Panc1 (cell line): Measurements from ENCODE around the gene MTHFD2. TPM values are rescaled to one million over a fixed set of nuclear protein-coding genes. Genes with fewer than 3 reads are reported as not detected.
A peak's percentile ranks its signal among the peaks of the same experiment; 100 is the strongest.

Experiments
- ATAC-seq: fragments of 200-7000 bp; cut with Tn5 transposase; 2 replicates; pipeline ENCODE4 v1.9.1; 2020; ENCODE audit warnings: mild to moderate bottlenecking, moderate library complexity
- BruUV-seq: library from RNA; stranded (reverse); fragments of 400-500 nt; replicated peaks from 2 replicates; lab custom pipeline; 2021; lab: Mats Ljungman, UMichigan
- CTCF ChIA-PET: fragments of 300-600 bp; sonication (Branson Sonifier 250); formaldehyde crosslinking; loops from one replicate; lab custom pipeline; 2022; ENCODE audit warnings: antibody characterized with exemption; lab: Charles Lee
- POLR2A ChIA-PET: fragments of 300-600 bp; sonication (Branson Sonifier 250); formaldehyde crosslinking; loops from one replicate; lab custom pipeline; 2022; ENCODE audit warnings: antibody characterized with exemption; lab: Charles Lee
- DNase-seq: peaks from one replicate; pipeline ENCODE4 v3.0.0-alpha.2; 2010; ENCODE audit warnings: low read depth, low spot score
- H3K27ac ChIP-seq: 2 replicates; pipeline ENCODE4 v1.5.1; 2011; ENCODE audit warnings: mild to moderate bottlenecking, low read length, inconsistent platforms
- H3K27me3 ChIP-seq: fragments of 200-500 bp; sonication (Bioruptor generic); 2 replicates; pipeline ENCODE4 v1.6.0; 2014; ENCODE audit warnings: low read length, inconsistent platforms; ENCODE audit not compliant: control insufficient read depth, insufficient read depth
- H3K36me3 ChIP-seq: fragments of 200-500 bp; sonication (Bioruptor generic); 2 replicates; pipeline ENCODE4 v1.5.1; 2014; ENCODE audit warnings: inconsistent platforms, mild to moderate bottlenecking, low read length, moderate library complexity; ENCODE audit not compliant: control insufficient read depth, insufficient read depth
- H3K4me1 ChIP-seq: 2 replicates; pipeline ENCODE4 v1.5.1; 2011; ENCODE audit warnings: inconsistent platforms, mild to moderate bottlenecking, low read length, moderate library complexity; ENCODE audit not compliant: control insufficient read depth, insufficient read depth
- H3K4me3 ChIP-seq, 2 experiments: 2 replicates each; pipeline ENCODE4 v1.5.1; 2011 to 2012; ENCODE audit warnings: low read depth in 2 of 2, low read length in 2 of 2, mild to moderate bottlenecking in 2 of 2, inconsistent platforms in 1 of 2, moderate library complexity in 1 of 2
- H3K9me3 ChIP-seq: fragments of 200-500 bp; sonication (Bioruptor generic); 2 replicates; pipeline ENCODE4 v1.5.1; 2014; ENCODE audit warnings: low read depth, mild to moderate bottlenecking, inconsistent platforms, low read length, moderate library complexity; ENCODE audit not compliant: control insufficient read depth, insufficient read depth
- POLR2AphosphoS5 ChIP-seq: IDR thresholded peaks from 2 replicates; pipeline ENCODE4 v1.6.1; 2012; ENCODE audit warnings: mild to moderate bottlenecking, low read depth, low read length, moderate library complexity
- SIN3A ChIP-seq: IDR thresholded peaks from 2 replicates; pipeline ENCODE4 v1.6.1; 2012; ENCODE audit warnings: low read depth, mild to moderate bottlenecking, low read length, moderate library complexity, borderline replicate concordance; ENCODE audit not compliant: insufficient read depth
- TCF7L2 ChIP-seq: IDR thresholded peaks from 2 replicates; pipeline ENCODE4 v1.6.1; 2011; ENCODE audit warnings: mild to moderate bottlenecking, low read depth, low read length, inconsistent platforms
- in situ Hi-C: cut with HindIII; loops from 2 replicates; pipeline ENCODE4 v1.10.0; 2016; ENCODE audit warnings: low sequenced_read_pairs, low pct_unique_long_range_greater_than_20kb
- intact Hi-C: fragments of 100-400 bp; cut with micrococcal nuclease; formaldehyde crosslinking; loops from one replicate; pipeline ENCODE4 v1.10.0; 2022; ENCODE audit not compliant: unreplicated experiment
- total RNA-seq: library from RNA; stranded (reverse); gene quantifications from one replicate; pipeline ENCODE4 v1.2.1, GENCODE V29; 2021; ENCODE audit not compliant: unreplicated experiment
- TF ChIP-seq, protein P1 (sequence below): fragments of 450-650 bp; IDR thresholded peaks from 2 replicates; pipeline ENCODE4 v1.5.1; 2017; ENCODE audit warnings: mild to moderate bottlenecking
- TF ChIP-seq, protein P2 (sequence below), 2 experiments: IDR thresholded peaks; 2 replicates each; pipeline ENCODE4 v1.6.1; 2011 to 2012; ENCODE audit warnings: low read depth in 2 of 2, control low read depth in 1 of 2, low read length in 1 of 2, mild to moderate bottlenecking in 1 of 2, moderate library complexity in 1 of 2; ENCODE audit not compliant: insufficient read depth in 1 of 2

Gene MTHFD2
- total RNA-seq, 1 experiment from 2014 or later = 215 TPM

DNA sequence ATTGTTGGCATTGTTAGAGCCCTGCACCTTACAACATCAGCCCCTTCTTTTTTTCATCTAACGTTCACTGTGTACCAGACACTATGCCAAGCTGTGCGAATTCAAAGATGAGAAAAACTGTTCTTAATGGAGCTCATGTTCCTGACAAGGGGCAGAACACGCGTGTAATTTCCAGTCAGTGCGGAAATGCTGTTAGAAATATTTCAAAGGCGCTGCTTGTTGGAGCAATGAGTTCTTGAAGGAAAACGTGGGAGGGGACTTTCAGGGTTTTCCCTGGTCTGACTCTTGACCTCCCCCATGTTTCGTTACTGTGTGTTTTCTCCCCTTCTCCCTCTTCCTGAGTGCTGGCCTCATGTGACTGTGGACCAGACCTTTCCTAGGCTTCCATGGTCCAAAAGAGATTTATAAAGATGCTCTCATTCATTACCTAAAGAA is 1.5 kb downstream of the MTHFD2 start:
- peak overlapping the region; percentile 60 for H3K27ac ChIP-seq
- peaks cover 38% of the 10 kb centered on the region for H3K4me1 ChIP-seq
- no peaks in the 10 kb centered on the region for H3K27me3 ChIP-seq
- no peak for ATAC-seq
- CTCF ChIA-PET = no interaction called here
- BruUV-seq = TSS peak; percentile 74
- TF ChIP-seq POLR2AphosphoS5 (no peak), SIN3A (0 out of 2 replicates have a peak, but pooled peaks have one; percentile 69)
- intact Hi-C loops (no loop called here), in situ Hi-C loops (no loop called here)
- H3K36me3 ChIP-seq = peaks cover 3% of the 10 kb centered on the region
- no peak for DNase-seq
- peak overlapping the region; percentile 63 to 99 for H3K4me3 ChIP-seq
- POLR2A ChIA-PET = interaction anchor here (1.1 kb wide), 1 partner anchor 11 kb away, joined by 3 read pairs; no protein-coding TSS in a partner anchor
- no peaks in the 10 kb centered on the region for H3K9me3 ChIP-seq

DNA sequence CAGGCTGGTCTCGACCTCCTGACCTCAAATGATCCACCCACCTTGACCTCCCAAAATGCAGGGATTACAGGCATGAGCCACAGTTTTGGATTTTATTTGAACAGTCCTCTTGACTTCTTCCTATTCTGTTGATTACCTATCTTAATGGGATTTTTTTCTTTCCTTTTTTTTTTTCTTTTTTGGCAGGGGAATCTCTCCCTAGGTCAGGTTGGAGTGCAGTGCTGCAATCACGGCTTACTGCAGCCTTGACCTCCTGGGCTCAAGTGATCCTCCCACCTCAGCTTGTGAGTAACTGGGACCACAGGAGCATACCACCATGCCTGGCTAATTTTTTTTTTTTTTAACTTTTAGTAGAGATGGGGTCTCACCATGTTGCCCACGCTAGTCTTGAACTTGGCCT is 2.8 kb downstream of the MTHFD2 start:
- ChIA-PET POLR2A (interaction anchor here (0.6 to 0.7 kb wide), 2 partner anchors 17 to 22 kb away, joined by 4 read pairs; no protein-coding TSS in a partner anchor), CTCF (no interaction called here)
- intact Hi-C loops (no loop called here), in situ Hi-C loops (no loop called here)
- H3K4me3 ChIP-seq = peak overlapping the region; percentile 63 to 99
- H3K4me1 ChIP-seq = peaks cover 51% of the 10 kb centered on the region
- ATAC-seq = no peak
- no peak for DNase-seq
- H3K36me3 ChIP-seq = peaks cover 6% of the 10 kb centered on the region
- H3K27me3 ChIP-seq = no peaks in the 10 kb centered on the region
- 0 out of 2 replicates have a peak overlapping the region, but pooled peaks have one; percentile 3 for H3K27ac ChIP-seq
- no peaks in the 10 kb centered on the region for H3K9me3 ChIP-seq
- TF ChIP-seq POLR2AphosphoS5 = no peak
- TF ChIP-seq, protein P1, sequence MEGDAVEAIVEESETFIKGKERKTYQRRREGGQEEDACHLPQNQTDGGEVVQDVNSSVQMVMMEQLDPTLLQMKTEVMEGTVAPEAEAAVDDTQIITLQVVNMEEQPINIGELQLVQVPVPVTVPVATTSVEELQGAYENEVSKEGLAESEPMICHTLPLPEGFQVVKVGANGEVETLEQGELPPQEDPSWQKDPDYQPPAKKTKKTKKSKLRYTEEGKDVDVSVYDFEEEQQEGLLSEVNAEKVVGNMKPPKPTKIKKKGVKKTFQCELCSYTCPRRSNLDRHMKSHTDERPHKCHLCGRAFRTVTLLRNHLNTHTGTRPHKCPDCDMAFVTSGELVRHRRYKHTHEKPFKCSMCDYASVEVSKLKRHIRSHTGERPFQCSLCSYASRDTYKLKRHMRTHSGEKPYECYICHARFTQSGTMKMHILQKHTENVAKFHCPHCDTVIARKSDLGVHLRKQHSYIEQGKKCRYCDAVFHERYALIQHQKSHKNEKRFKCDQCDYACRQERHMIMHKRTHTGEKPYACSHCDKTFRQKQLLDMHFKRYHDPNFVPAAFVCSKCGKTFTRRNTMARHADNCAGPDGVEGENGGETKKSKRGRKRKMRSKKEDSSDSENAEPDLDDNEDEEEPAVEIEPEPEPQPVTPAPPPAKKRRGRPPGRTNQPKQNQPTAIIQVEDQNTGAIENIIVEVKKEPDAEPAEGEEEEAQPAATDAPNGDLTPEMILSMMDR = no peak
- TF ChIP-seq TCF7L2 = no peak
- TF ChIP-seq SIN3A = no peak
- TF ChIP-seq, protein P2, sequence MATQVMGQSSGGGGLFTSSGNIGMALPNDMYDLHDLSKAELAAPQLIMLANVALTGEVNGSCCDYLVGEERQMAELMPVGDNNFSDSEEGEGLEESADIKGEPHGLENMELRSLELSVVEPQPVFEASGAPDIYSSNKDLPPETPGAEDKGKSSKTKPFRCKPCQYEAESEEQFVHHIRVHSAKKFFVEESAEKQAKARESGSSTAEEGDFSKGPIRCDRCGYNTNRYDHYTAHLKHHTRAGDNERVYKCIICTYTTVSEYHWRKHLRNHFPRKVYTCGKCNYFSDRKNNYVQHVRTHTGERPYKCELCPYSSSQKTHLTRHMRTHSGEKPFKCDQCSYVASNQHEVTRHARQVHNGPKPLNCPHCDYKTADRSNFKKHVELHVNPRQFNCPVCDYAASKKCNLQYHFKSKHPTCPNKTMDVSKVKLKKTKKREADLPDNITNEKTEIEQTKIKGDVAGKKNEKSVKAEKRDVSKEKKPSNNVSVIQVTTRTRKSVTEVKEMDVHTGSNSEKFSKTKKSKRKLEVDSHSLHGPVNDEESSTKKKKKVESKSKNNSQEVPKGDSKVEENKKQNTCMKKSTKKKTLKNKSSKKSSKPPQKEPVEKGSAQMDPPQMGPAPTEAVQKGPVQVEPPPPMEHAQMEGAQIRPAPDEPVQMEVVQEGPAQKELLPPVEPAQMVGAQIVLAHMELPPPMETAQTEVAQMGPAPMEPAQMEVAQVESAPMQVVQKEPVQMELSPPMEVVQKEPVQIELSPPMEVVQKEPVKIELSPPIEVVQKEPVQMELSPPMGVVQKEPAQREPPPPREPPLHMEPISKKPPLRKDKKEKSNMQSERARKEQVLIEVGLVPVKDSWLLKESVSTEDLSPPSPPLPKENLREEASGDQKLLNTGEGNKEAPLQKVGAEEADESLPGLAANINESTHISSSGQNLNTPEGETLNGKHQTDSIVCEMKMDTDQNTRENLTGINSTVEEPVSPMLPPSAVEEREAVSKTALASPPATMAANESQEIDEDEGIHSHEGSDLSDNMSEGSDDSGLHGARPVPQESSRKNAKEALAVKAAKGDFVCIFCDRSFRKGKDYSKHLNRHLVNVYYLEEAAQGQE (IDR thresholded peaks at IDR 0.05; ENCODE audit: insufficient read depth in 1 of 2, low read depth in 2 of 2, low read length in 1 of 2) = no peak
- BruUV-seq = no TSS peak

DNA sequence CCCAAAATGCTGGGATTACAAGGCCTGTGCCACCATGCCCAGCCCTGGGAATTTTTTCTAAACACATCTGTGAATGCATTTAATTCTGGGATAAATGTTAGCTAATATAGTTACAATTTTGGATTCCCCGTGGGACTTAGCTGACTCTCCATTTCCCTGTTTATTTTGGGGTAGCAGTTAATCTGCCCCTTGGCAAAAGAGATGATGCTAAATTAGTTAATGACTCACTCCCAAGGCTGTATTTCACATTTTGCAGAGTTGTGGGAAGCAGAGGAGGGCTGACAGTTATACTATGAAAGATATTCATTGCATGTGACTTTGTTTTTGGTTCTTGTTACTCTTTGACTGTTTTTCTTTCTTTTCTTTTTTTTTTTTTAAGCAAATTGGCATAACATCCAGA is 3.2 kb downstream of the MTHFD2 start:
- CTCF ChIA-PET = no interaction called here
- Histone ChIP-seq H3K36me3 (peaks cover 6% of the 10 kb centered on the region), H3K4me3 (peak overlapping the region; percentile 63 to 99), H3K27me3 (no peaks in the 10 kb centered on the region), H3K27ac (no peak overlapping the region), H3K4me1 (peaks cover 55% of the 10 kb centered on the region), H3K9me3 (no peaks in the 10 kb centered on the region)
- intact Hi-C loops = no loop called here
- no TSS peak for BruUV-seq
- in situ Hi-C loops = no loop called here
- no peak for DNase-seq
- TF ChIP-seq POLR2AphosphoS5 (no peak), TCF7L2 (no peak), SIN3A (no peak)
- TF ChIP-seq, protein P2 (IDR thresholded peaks at IDR 0.05; ENCODE audit: insufficient read depth in 1 of 2, low read depth in 2 of 2, low read length in 1 of 2) = no peak
- TF ChIP-seq, protein P1 = no peak
- no peak for ATAC-seq
- POLR2A ChIA-PET = interaction anchor here (0.6 to 0.7 kb wide), 2 partner anchors 16 to 22 kb away, joined by 4 read pairs; no protein-coding TSS in a partner anchor
